Endothelial cell of umbilical vein (primary cell): ENCODE results near the gene ANKRD36C. TPM values are rescaled to one million over a fixed set of nuclear protein-coding genes. Genes with fewer than 3 reads are reported as not detected.

Experiments used
- BruUV-seq: library from RNA; stranded (reverse); fragments of 400-500 nt; replicated peaks from 2 replicates; lab custom pipeline; 2021; lab: Mats Ljungman, UMichigan
- CTCF ChIA-PET: fragments of 300-600, 350-600 bp; sonication (Branson Sonifier 250); formaldehyde crosslinking; loops from one replicate; lab custom pipeline; 2021; ENCODE audit warnings: antibody characterized with exemption, inconsistent platforms; lab: Charles Lee
- POLR2A ChIA-PET: fragments of 300-600, 350-600 bp; sonication (Branson Sonifier 250); formaldehyde crosslinking; loops from one replicate; lab custom pipeline; 2021; ENCODE audit warnings: antibody characterized with exemption, inconsistent platforms; lab: Charles Lee
- DNase-seq: peaks from one replicate; pipeline ENCODE4 v3.0.0-alpha.2; 2011; ENCODE audit warnings: low read depth, low spot score
- FAIRE-seq: peaks from 2 replicates; lab custom pipeline; 2011; peaks lifted over from hg19 to GRCh38; lab: Jason Lieb, UNC
- H2AFZ ChIP-seq: 2 replicates; pipeline ENCODE4 v1.6.0; 2012; ENCODE audit warnings: low read depth, low read length, control low read depth, inconsistent platforms
- H3K27ac ChIP-seq: 2 replicates; pipeline ENCODE4 v1.5.1; 2011; ENCODE audit warnings: low read depth, mild to moderate bottlenecking, control low read depth, low read length, moderate library complexity; ENCODE audit not compliant: insufficient read depth
- H3K27me3 ChIP-seq, 2 experiments: 2 replicates each; pipeline versions ENCODE4 v1.6.0 to v1.6.1; 2011; ENCODE audit warnings: low read length in 2 of 2, mixed read lengths in 1 of 2; ENCODE audit not compliant: control insufficient read depth in 2 of 2, insufficient read depth in 2 of 2
- H3K36me3 ChIP-seq, 2 experiments: 2 replicates in 1 of 2; 3 replicates in 1 of 2; pipeline ENCODE4 v1.5.1; 2011; ENCODE audit warnings: low read length in 2 of 2, mild to moderate bottlenecking in 1 of 2, moderate library complexity in 1 of 2; ENCODE audit not compliant: control insufficient read depth in 2 of 2, insufficient read depth in 2 of 2; ENCODE audit errors: extremely low read depth in 1 of 2
- H3K4me1 ChIP-seq: 3 replicates; pipeline ENCODE4 v1.5.1; 2011; ENCODE audit warnings: mild to moderate bottlenecking, low read length; ENCODE audit not compliant: control insufficient read depth, insufficient read depth; ENCODE audit errors: extremely low read depth
- H3K4me2 ChIP-seq: 2 replicates; pipeline ENCODE4 v1.6.1; 2011; ENCODE audit warnings: low read length, control low read depth, mixed read lengths; ENCODE audit not compliant: insufficient read depth
- H3K4me3 ChIP-seq, 3 experiments: fragments of 200-600 bp in 1 of 3; sonication (generic), shearing (Covaris generic) in 1 of 3; replicated peaks in 1 of 3; 2 replicates each; pipeline ENCODE4 v1.5.1; 2011 to 2016; ENCODE audit warnings: control low read depth in 3 of 3, low read length in 3 of 3, mild to moderate bottlenecking in 2 of 3, inconsistent platforms in 1 of 3, low read depth in 1 of 3, moderate library complexity in 1 of 3; ENCODE audit not compliant: insufficient read depth in 1 of 3
- H3K79me2 ChIP-seq: 2 replicates; pipeline ENCODE4 v1.6.0; 2012; ENCODE audit warnings: low read length, inconsistent platforms; ENCODE audit not compliant: control insufficient read depth, insufficient read depth
- H3K9ac ChIP-seq: replicated peaks from 2 replicates; pipeline ENCODE3; 2011; ENCODE audit warnings: low read length, control low read depth; ENCODE audit not compliant: insufficient read depth; ENCODE audit errors: extremely low read depth
- H3K9me1 ChIP-seq: replicated peaks from 3 replicates; pipeline ENCODE4 v1.6.0; 2011; ENCODE audit warnings: mild to moderate bottlenecking, low read length; ENCODE audit not compliant: control insufficient read depth, insufficient read depth; ENCODE audit errors: extremely low read depth
- H3K9me3 ChIP-seq: replicated peaks from 2 replicates; pipeline ENCODE4 v1.5.1; 2012; ENCODE audit warnings: low read length, inconsistent platforms; ENCODE audit not compliant: control insufficient read depth, insufficient read depth
- H4K20me1 ChIP-seq: replicated peaks from 2 replicates; pipeline ENCODE3; 2011; ENCODE audit warnings: mild to moderate bottlenecking, low read length; ENCODE audit not compliant: control insufficient read depth, insufficient read depth; ENCODE audit errors: extremely low read depth
- CTCF ChIP-seq, 2 donors: IDR thresholded peaks; 1 replicate in 1 of 2; 2 replicates in 1 of 2; pipeline ENCODE4 v1.5.1; 2011; ENCODE audit warnings: low read length in 2 of 2, mild to moderate bottlenecking in 2 of 2, moderate library complexity in 2 of 2, control low read depth in 1 of 2, inconsistent platforms in 1 of 2, low read depth in 1 of 2; ENCODE audit not compliant: insufficient read depth in 1 of 2; ENCODE audit errors: extremely low read depth in 1 of 2
- EZH2 ChIP-seq: IDR thresholded peaks from 2 replicates; pipeline ENCODE4 v1.6.1; 2012; ENCODE audit warnings: borderline replicate concordance, low read depth, mild to moderate bottlenecking, moderate library complexity, low read length, inconsistent platforms; ENCODE audit not compliant: severe bottlenecking
- FOS ChIP-seq: IDR thresholded peaks from 2 replicates; pipeline ENCODE4 v1.6.1; 2011; ENCODE audit warnings: mild to moderate bottlenecking, low read length, moderate library complexity, borderline replicate concordance; ENCODE audit not compliant: insufficient read depth
- GATA2 ChIP-seq: IDR thresholded peaks from 2 replicates; pipeline ENCODE4 v1.7.0; 2011; ENCODE audit warnings: low read depth, mild to moderate bottlenecking, moderate library complexity, mixed read lengths, low read length; ENCODE audit not compliant: insufficient read length, insufficient read depth
- JUN ChIP-seq: IDR thresholded peaks from 2 replicates; pipeline ENCODE4 v1.6.1; 2011; ENCODE audit warnings: borderline replicate concordance, low read depth; ENCODE audit not compliant: insufficient read length, insufficient read depth
- MYC ChIP-seq: IDR thresholded peaks from one replicate; pipeline ENCODE4 v1.6.1; 2011; ENCODE audit warnings: mild to moderate bottlenecking, low read depth, low read length
- POLR2A ChIP-seq: IDR thresholded peaks from 2 replicates; pipeline ENCODE4 v1.6.1; 2012; ENCODE audit warnings: low read depth, mild to moderate bottlenecking, control low read depth, low read length
- POLR2AphosphoS5 ChIP-seq: IDR thresholded peaks from 2 replicates; pipeline ENCODE4 v1.6.1; 2012; ENCODE audit warnings: low read depth, mild to moderate bottlenecking, control low read depth, low read length, moderate library complexity; ENCODE audit not compliant: insufficient read depth
- dilution Hi-C: fragments of 300-500 bp; cut with MboI; formaldehyde crosslinking; loops from one replicate; pipeline ENCODE4 v1.15.0; 2019; ENCODE audit warnings: low sequenced_read_pairs; ENCODE audit not compliant: extremely low pct_ligation_motif_present
- intact Hi-C: fragments of 100-400 bp; cut with micrococcal nuclease; formaldehyde crosslinking; loops from one replicate; pipeline ENCODE4 v1.10.0; 2022
- polyA plus RNA-seq, 4 experiments: library from polyadenylated mRNA; depleted of rRNA in 3 of 4; stranded (reverse) in 3 of 4; unstranded in 1 of 4; fragments of >200 nt; gene quantifications; 2 replicates each; pipeline versions ENCODE4 v1.2.1 to v1.2.3, GENCODE V29; 2011 to 2012; ENCODE audit warnings: missing spikeins in 1 of 4
- total RNA-seq: library from RNA; stranded (reverse); gene quantifications from 2 replicates; pipeline ENCODE4 v1.2.3, GENCODE V29; 2021
- TF ChIP-seq, protein P1 (sequence below): IDR thresholded peaks from 2 replicates; pipeline ENCODE4 v1.6.1; 2011; ENCODE audit not compliant: insufficient read depth, insufficient read length

ANKRD36C gene
- total and polyA plus RNA-seq, 2 donors (not counting 3 experiments of a cell fraction or from before 2014, with no cell fraction given): 4.4 to 108 TPM

DNA sequence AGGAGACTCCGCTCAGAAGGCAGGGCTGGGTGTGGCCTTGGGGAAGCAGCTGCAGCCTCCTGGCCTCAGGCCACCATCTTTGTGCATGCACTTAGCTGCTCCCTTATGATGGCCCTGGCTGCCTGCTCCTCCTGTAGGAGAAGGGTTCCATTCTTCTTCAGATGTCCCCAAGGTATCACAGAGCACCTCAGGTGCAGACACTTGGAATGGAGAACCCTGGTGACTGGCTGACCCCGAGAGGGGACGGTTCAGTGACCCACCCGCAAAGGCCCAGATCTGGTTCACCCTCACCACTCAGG lies 33.5 kb upstream of the ANKRD36C start:
- no peak overlapping the region for H3K4me3 ChIP-seq
- no TSS peak for BruUV-seq
- ChIA-PET POLR2A (no interaction called here), CTCF (interaction anchor here (0.6 to 3.9 kb wide), 5 partner anchors 32 to 791 kb away, joined by 3 to 87 read pairs (median 5); partner anchors contain the start of gene CNNM3)
- H3K9ac ChIP-seq: no peak overlapping the region
- FAIRE-seq (no peak), DNase-seq (no peak)
- H3K4me1 ChIP-seq: no peaks in the 10 kb centered on the region
- H3K9me1 ChIP-seq: no peaks in the 10 kb centered on the region
- dilution Hi-C loops: no loop called here
- no peaks in the 10 kb centered on the region for H3K79me2 ChIP-seq
- no peak overlapping the region for H3K4me2 ChIP-seq
- H3K36me3 ChIP-seq: no peaks in the 10 kb centered on the region
- H3K27me3 ChIP-seq: no peaks in the 10 kb centered on the region
- no peak for TF ChIP-seq GATA2
- TF ChIP-seq JUN: no peak
- no peak for TF ChIP-seq MYC
- no peak for TF ChIP-seq CTCF (IDR thresholded peaks at IDR 0.05; ENCODE audit: extremely low read depth in 1 of 2, insufficient read depth in 1 of 2, low read depth in 1 of 2, low read length in 2 of 2)
- TF ChIP-seq, protein P1, sequence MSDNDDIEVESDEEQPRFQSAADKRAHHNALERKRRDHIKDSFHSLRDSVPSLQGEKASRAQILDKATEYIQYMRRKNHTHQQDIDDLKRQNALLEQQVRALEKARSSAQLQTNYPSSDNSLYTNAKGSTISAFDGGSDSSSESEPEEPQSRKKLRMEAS: no peak
- no peak for TF ChIP-seq POLR2A
- TF ChIP-seq POLR2AphosphoS5: no peak
- no peak for TF ChIP-seq FOS
- no peak for TF ChIP-seq EZH2
- intact Hi-C loops: no loop called here
- H2AFZ ChIP-seq: no peak overlapping the region
- H4K20me1 ChIP-seq: no peaks in the 10 kb centered on the region
- H3K27ac ChIP-seq: no peak overlapping the region
- H3K9me3 ChIP-seq: no peaks in the 10 kb centered on the region
